GM19023 (cell line): Measurements from ENCODE around the gene CFAP221.

ENCODE experiments used
- ATAC-seq: cut with Tn5 transposase; IDR thresholded peaks from one replicate; pipeline ENCODE4 v1.9.1; 2021; ENCODE audit warnings: mild to moderate bottlenecking, moderate library complexity; ENCODE audit not compliant: unreplicated experiment

The CFAP221 gene

GRCh38 chr2:119694845-119695521 is 150.7 kb downstream of the CFAP221 start:
- ATAC-seq = no peak

GRCh38 chr2:119696005-119696404 is 151.8 kb downstream of the CFAP221 start:
- ATAC-seq = no peak

- no peak for ATAC-seq
These were observed 152.3 kb downstream of the CFAP221 start for GRCh38 chr2:119696494-119697030.

- ATAC-seq = peak; percentile 88
These were observed 153.2 kb downstream of the CFAP221 start for GRCh38 chr2:119697290-119698020.

- no peak for ATAC-seq
These were observed 154.0 kb downstream of the CFAP221 start for GRCh38 chr2:119698246-119698645.

- no peak for ATAC-seq
These were observed 154.9 kb downstream of the CFAP221 start for GRCh38 chr2:119699016-119699606.

GRCh38 chr2:119700866-119701265 is 156.6 kb downstream of the CFAP221 start:
- ATAC-seq = no peak

GRCh38 chr2:119701352-119701751 is 157.1 kb downstream of the CFAP221 start:
- no peak for ATAC-seq

- ATAC-seq = no peak
These were observed 158.1 kb downstream of the CFAP221 start for GRCh38 chr2:119702203-119702917.

- ATAC-seq = peak; percentile 88
These were observed 158.7 kb downstream of the CFAP221 start for GRCh38 chr2:119702918-119703401.

GRCh38 chr2:119703526-119703925 is 159.3 kb downstream of the CFAP221 start:
- ATAC-seq = no peak

GRCh38 chr2:119704670-119705120 is 160.4 kb downstream of the CFAP221 start:
- ATAC-seq = no peak

- ATAC-seq = no peak
These were observed 162.0 kb downstream of the CFAP221 start for GRCh38 chr2:119706221-119706620.
